COLO829 (cell line): ENCODE results near the gene ZCCHC10.
"Not testable (repeated sequence)": the region's sequence is repeated elsewhere in the genome, so short reads cannot be mapped to it uniquely, and the experiment has no call there.

ENCODE experiments used
- DNase-seq: peaks from one replicate; pipeline ENCODE4 v3.0.0; 2012; ENCODE audit warnings: low spot score

Gene ZCCHC10

DNA sequence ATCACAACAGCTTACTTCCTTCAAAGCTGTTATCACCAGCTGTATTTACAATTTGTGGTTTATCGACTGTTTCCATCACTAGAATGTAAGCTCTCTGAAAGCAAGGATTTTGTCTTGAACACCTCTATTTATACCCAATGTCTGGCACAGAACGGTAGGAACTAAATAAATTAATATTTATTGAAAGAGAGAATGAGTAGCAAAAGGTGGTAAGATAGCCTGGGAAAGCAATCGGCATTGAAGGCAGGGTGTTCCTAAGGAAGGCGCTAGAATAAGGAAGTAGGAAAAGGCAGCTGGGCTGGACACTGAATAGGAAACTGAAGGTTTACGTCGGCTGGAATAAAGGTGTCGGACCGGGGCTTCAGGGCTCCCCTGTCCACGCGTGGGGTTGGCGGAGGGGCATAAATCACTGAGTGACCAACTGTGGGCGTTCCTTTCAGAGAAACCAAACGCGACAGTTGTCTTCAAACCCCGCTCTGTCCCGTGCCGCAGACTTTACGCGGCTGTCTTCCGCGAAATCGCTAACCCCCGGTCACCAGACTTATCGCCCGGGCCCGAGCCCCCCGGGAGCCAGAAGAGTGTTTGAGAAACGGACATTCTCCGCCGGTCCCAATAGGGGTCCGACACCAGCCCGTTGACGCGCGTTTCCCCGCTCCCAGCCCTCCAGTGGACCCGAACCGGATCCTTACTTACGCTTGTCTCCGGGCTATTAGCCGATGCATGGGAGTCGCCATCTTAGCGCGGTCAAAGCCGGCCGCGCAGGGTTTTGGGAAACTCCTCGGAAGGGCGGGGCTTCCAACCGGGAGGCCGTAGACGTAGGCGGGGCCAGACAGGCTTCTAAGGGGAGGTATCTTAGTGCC, at the start of gene ZCCHC10:
Gene ZCCHC10 (minus strand): TSS at position 746 of the 860 bp plus-strand sequence. CDS start 12 bp downstream, at position 734.
- peak; percentile 91 for DNase-seq

DNA sequence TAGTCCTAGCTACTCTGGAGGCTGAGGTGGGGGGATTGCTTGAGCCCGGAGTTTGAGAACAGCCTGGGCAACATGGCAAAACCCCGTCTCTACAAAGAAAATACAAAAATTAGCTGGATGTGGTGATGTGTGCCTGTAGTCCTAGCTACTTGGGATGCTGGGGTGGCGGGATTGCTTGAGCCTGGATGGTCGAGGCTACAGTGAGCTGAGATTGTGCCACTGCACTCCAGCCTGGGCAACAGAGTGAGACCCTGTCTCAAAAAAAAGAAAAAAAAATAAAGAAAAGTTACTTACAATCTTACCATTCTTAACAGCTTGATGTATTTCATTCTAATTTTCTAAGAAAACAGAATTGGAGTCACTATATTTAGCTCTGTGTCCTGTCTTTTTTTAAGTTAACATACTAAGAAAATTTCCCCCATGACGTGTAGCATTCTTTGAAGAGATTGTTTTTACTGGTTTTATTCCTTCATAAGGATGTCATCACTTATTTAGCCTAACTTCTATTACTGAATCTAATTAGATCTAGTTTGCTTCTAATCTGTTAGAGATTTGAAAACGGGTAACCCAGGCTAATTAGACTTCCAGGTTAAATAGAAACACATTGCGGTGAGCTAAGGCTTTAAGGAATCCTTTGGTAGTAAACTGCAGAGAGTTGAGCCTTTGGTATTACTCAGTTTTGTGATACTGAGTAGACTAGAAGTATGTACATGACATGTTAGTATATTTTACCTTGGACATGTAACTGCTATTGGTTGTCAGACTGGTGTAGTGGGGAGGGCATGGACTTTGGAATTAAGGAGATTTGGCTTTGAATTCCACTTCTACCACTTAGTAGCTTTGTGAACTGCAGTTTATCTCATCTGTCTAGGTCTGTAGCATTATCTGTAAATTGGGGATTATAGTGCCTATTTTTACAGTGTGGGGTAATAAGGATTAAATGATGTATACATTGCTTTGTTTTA, 49.5 kb upstream of the ZCCHC10 start:
- DNase-seq: no peak

DNA sequence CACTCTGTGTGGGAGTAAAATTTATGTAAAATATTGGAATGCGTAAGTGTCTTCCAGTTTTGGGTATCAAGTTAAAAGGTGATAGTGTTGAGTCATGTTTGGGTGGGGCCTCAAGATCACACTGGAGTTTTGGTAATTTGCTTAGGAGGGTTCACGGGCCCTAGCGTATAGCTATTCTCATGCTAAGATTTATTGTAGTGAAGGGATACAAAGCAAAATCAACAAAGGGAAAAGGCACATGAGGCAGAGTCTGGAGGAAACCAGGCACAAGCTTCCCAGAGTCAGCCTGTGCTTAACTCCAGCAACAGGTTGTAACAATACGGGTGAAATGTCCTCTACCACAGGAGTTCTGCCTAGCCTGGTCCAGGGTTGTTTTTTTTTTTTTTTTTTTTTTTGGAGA, 45.7 kb upstream of the ZCCHC10 start:
- no peak for DNase-seq

DNA sequence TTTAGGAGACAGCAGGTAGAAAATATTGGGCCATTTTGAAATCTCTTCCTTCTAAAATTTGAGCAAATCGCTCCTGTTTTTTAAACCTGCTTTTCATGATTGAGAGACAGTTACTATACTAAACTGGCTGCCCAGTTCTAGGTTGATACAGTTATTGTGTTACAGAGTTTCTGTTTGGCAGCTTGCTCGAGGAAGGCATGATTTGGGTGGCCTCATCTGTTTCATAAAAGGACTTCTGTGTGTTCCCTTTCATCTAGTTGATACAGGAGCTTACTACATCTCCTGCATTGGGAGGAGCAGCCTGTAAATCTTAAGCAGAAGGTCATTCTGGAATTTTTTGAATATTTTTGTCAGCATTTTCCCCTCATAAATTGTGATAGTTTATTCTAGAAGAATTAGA, 39.7 kb upstream of the ZCCHC10 start:
- DNase-seq: no peak

DNA sequence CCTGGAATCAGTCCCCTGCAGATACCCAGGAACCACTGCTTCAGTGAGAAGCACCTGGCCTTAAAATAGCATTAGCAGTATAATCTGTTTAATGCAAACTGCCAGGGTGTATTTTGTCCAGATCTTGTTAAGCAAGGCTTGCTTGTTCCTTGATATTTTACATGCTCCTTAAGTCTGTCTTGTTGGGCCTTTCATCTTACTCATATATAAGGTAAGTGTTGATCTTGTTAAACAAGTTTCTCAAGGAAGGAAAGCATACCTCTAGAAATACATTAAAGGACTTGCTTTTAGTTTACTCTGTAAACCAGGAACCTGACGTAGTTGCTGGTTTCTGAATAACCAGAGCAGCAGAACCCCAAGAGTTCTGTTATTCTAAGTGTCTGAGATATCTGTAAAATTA, 39.1 kb upstream of the ZCCHC10 start:
- no peak for DNase-seq

DNA sequence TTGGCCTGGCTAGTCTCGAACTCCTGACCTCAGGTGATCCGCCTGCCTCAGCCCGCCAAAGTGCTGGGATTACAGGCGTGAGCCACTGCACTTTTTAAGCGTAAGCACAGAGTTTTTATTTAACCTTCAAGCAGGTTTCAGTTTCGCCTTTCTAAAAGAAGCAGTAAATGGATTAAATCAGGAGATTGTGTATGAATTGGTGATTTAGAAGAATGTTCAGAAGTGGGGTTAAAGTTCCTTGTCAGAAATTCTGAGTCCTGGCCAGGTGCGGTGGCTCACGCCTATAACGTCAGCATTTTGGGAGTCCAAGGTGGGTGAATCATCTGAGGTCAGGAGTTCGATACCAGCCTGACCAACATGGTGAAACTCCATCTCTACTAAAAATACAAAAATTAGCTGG, 37.6 kb upstream of the ZCCHC10 start:
- DNase-seq: no peak

DNA sequence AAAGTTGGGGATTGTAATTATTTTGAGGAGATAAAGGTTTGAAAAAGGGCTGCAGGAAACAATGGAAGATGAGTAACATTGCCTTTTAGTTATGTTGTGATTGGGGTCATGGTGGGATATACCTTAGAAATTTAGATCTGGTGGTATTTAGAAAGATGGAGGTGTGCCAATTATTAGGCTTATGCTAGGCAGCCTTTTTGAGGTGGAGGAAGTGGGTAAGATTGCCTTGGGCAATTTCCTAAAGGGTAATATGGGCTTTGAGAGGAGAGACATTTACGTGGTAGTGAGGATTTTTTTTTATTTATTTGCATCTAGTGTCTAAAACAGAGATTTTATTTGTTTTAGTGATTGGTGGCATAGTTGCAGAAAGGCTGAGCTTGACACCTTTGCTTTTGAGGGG, 35.9 kb upstream of the ZCCHC10 start:
- no peak for DNase-seq

DNA sequence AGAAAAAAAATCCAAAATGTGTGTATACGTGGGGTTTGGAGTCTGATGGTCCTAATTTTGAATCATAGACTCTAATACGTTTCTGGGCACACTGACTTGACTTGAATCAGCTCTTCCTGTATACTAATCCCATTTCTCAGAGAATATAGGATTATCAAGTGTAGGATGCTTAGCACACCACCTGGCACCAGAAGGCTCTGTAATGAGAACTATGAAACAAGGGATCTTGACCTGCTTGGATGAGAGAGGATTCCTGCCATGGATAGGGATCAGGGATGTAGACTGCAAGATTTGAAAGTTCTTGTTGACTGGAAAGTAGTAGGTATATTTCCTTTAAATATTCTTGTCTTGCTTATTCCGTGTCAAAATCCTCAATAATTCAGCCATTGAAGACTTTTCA, 33.3 kb upstream of the ZCCHC10 start:
- DNase-seq: no peak

DNA sequence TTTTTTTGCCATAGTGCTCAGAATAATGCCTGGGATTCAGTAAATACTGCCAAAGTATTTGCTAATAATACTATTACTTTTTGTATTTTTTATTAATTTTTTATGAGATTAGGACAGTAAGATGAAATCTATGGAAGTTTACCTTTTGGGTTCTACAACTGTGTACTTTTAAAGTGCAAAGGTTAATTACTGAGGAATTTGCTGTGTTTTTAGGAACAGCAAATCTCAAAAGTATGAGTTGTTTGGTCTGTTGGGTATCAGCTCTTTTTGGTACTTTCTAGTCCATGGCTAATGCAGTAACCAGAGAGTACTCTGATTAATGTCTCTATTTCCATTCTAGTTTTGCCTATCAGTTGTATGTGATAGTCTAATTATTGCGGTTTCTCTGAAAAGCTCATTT, 30.5 kb upstream of the ZCCHC10 start:
- no peak for DNase-seq

DNA sequence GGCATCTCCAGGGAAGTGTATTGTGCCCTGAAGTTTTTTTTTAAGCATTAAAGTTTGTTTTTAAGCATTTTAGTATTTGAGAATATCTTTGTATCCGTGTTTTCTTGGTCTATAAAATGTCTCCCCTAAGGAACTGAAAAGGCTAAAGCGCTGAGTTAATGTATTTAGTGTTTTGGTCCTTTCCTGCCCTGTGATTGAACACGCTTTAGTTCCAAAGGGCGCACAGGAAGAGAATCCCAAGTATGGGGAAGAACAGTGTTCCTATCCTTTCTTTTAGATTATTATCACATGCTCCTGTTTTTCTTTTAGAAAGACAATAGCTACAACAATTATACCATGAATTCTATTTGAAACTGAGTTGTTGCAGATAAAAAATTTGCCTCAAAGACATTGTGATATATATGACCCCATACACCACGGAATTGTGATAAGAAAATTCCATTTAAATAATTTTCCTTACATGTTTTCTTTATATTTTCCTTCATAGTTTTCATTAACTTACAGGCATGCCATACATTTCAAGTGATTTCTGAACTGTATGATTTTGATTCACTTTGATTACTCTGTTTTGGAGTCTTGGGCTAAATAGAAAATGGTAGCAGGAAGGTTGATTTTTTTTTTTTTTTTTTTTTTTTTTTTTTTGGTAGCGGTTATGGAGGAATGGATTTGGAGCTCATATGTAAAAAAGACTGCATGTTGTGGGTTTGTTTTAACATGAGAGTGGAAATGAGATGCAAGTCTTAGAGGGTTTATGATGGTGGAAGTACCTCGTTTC, 28.5 kb upstream of the ZCCHC10 start:
- no peak for DNase-seq

DNA sequence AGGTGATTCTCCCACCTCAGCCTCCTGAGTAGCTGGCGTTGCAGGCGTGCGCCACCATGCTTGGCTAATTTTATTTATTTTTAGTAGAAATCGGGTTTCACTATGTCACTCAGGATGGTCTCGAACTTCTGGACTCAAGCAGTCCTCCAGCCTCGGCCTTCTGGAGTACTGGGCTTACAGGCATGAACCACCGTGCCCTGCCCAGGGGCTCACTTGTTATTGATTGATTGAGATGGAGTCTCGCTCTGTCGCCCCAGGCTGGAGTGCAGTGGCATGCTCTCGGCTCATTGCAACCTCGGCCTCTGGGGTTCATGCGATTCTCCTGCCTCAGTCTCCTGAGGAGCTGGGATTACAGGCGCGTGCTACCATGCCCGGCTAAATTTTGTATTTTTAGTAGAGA, 27.1 kb upstream of the ZCCHC10 start:
- no peak for DNase-seq

DNA sequence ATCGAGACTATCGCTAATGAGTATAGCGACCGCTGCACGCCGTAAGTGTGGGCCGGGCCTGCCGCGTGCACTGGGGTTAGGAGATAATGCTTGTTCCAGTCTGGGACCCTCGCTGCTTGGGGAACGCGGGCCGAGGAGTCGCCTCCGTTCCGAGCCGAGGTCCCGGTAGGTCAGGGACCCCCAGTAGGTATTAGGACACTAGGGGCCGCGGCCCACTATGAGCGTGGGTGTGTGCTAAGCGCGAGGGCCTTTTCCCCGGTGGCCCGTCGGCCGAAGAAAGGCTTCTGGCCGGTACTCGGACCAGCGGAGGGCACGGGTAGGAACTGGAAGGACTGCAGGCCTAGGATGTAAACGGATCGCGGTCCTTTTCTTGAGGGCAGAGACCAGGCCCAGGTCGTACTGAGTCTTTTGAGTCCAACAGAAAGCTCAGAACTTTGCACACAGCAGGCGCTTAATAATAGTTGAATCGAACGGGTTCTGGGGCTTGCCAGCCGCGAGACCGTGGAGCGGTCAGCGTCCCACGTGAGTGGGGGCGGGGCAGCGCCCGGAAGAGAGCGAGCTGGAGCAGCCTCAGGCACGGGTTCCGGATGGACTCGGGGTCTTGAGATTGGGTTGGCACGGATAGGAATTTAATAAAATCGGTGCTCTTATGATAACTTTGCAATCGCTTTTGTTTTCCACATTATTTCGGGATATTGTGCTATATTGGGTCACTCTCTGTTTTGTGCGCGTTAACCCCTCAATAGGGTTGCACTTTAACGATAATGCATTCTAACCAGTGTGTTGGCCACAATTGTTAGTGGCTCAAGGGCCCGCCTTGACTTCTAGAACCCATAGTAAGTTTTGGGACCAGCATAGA, 26.2 kb upstream of the ZCCHC10 start:
- DNase-seq: peak; percentile 30

DNA sequence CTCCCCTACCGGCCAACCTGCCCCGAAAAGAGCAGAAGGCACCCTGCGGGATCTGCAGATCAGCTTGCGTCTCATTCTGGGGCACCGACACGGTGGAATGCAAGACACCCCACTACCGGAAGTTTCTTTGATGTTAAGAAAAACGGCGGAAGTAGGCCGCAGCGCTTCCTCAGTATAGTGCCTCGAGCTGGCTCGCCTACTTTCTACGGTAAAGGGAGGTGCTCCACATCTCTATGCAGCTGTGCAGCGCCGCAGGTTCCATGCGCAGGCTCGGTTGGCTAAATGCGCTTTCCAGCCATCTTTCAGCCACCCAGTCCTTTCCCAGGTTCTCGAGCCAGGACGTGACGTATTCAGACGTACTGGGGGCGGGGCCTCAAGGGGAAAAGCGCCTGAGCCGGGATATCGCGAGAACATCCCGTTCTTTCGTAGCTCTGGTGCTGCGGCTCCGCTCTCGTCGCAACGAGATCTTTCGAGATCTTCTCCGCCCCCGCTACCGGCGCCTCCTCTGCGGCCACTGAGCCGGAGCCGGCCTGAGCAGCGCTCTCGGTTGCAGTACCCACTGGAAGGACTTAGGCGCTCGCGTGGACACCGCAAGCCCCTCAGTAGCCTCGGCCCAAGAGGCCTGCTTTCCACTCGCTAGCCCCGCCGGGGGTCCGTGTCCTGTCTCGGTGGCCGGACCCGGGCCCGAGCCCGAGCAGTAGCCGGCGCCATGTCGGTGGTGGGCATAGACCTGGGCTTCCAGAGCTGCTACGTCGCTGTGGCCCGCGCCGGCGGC, 25.4 kb upstream of the ZCCHC10 start, which contains the start of gene HSPA4:
Gene HSPA4 (plus strand): TSS at position 472 of the 775 bp plus-strand sequence. CDS start 238 bp downstream, at position 710.
- peak; percentile 95 for DNase-seq

DNA sequence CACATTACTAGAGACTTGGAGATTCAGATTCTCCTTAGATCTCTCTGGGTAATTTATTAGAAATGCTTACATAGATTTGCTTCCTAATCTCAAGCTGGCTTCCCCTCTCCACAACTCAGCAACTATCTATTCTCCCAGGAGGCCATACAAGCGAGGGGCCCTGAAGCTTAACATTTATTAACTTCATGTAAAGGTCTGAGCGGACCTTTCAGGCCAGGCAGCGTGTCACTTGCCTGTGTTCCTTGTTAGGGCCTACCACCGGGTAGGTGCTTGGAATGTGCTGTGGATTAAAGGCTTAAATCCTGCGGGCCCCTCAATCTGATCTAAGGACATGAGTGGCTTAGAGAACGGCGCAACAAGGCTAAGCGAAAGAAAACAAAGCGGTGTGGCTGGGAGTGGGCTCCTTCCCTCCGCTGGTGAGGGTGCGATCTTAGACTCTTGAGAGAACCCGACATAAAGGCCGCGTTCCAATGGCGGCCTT, 24.8 kb upstream of the ZCCHC10 start:
- no peak for DNase-seq

DNA sequence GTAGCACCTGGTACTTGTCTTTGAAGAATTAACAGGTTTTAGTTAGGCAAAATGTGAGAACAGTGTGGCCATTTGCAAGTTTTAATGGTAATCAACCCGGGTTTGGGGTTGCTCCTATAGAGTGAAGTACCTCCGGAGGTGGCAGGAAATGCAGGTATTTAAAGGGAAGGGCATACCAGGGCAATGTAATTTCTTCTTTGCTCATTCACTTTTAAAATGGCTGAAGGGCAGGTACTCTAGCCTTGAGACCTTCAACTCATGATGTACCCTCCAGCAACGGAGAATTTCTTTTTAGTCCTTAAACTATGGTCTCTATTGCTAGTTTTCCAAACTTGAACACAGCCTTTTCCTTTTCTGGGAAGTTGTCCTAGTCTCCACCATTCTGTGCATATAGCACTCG, 24.2 kb upstream of the ZCCHC10 start:
- DNase-seq: no peak

DNA sequence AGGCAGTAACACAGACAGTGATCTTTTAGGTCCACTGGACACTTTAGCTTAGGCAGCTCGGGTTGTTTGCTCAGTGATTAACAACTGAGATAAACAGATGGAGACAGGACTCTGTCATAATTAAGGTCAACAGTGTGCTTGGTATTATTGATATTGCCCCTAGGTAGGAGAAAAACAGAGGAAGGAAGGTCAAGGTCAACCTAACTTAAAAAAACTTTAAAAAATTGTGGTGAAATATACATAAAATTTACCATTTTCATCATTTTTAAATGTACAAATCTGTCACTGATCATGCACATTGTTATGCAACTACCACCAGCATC, 23.3 kb upstream of the ZCCHC10 start:
- DNase-seq: no peak

DNA sequence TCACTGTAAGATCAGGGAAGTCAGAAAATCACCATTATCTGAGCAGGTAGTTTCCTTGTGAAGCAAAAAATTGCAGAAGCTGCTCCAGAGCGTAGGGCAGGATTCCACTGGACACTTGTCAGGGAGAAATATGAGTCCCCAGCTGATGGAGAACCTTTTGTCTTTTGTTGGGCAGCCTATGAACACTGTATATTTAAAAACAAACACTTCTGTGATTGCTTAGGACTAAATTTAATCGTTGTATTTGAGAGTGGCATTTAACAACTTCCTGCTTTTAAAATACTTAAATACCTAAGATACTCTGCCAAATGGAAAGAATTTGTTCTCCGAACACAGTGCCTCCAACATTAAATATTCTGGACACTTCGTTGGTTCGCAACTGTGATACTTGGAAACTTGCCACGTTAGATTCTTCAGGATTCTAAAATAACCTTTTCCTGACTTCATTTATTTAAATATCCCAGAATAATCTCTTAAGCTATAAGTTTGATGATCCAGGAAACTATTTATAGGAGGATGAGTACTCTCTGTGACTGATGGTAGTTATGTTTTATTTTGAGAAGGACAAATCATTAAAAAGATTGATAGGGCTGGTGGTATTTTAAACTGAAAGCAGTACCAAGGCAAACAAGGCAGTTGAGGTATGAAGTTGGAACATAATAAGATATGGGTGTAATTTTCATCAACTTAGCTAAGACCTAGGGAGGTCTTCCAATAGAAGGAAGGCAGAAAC, 22.8 kb upstream of the ZCCHC10 start:
- DNase-seq: no peak

DNA sequence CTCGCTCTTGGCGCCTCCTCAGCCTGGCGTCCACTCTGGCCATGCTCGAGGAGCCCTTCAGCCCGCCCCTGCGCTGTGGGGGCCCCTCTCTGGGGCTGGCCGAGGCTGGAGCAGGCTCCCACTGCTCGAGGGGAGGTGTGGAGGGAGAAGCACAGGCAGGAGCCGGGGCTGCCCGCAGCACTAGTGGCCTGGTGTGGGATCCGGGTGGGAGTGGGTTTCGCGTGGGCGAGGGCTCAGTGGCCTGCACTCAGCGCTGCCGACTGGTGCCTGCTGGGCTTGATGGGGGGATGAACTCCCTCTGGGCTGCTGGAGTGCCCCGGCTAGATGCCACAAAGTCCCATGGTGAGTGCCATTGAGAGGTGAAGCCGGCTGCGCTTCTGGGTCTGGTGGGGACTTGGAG, 21.1 kb upstream of the ZCCHC10 start:
- DNase-seq: no peak

DNA sequence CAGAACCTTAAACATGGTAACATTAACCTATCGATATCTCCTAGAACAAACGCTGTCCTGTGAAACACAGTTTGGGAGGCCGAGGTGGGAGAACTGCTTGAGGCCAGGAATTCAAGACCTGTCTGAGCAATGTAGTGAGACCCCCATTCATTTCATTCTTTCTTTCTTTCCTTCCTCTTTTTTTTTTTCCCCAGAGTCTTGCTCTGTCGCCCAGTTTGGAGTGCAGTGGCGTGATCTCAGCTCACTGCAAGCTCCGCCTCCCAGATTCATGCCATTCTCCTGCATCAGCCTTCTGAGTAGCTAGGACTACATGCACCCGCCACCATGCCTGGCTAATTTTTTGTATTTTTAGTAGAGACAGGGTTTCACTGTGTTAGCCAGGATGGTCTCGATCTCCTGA, 20.2 kb upstream of the ZCCHC10 start:
- not testable (repeated sequence) for DNase-seq

DNA sequence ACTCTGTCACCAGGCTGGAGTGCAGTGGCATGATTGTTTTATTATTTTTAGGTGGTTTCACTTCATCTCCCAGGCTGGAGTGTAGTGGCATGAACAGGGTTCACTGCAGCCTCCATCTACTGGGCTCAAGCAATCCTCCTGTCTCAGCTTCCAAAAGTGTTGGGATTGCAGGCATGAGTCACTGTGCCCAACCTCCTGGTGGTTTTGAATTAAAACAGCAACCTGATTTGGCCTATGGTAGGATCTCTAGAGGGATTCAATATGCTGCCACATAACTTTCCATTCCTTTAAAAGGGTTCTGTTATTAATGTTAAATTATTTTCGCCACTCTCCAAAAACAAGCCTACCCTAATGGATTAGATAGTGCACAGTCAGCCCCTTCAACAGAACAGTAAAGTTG, 15.6 kb upstream of the ZCCHC10 start:
- DNase-seq: no peak
